A673 (cell line): ENCODE results near the gene FZD4. TPM values are rescaled to one million over a fixed set of nuclear protein-coding genes. Genes with fewer than 3 reads are reported as not detected.
"Not testable (repeated sequence)": the region's sequence is repeated elsewhere in the genome, so short reads cannot be mapped to it uniquely, and the experiment has no call there.

Experiments
- BruUV-seq: library from RNA; stranded (reverse); fragments of 400-500 nt; replicated peaks from 2 replicates; lab custom pipeline; 2021; lab: Mats Ljungman, UMichigan
- CTCF ChIA-PET: fragments of 300-600 bp; sonication (Branson Sonifier 250); formaldehyde crosslinking; loops from one replicate; lab custom pipeline; 2022; ENCODE audit warnings: antibody characterized with exemption; lab: Charles Lee
- POLR2A ChIA-PET: fragments of 300-600 bp; sonication (Branson Sonifier 250); formaldehyde crosslinking; loops from one replicate; lab custom pipeline; 2022; ENCODE audit warnings: antibody characterized with exemption; ENCODE audit not compliant: low non-redundant PET; lab: Charles Lee
- DNase-seq: peaks from one replicate; pipeline ENCODE4 v3.0.0-alpha.2; 2015; ENCODE audit warnings: low spot score
- H3K27ac ChIP-seq: fragments of 200-600 bp; sonication (generic); 2 replicates; pipeline ENCODE4 v1.5.1; 2016; ENCODE audit warnings: mixed run types, low read depth, mild to moderate bottlenecking, mixed read lengths, antibody characterized with exemption, low read length; ENCODE audit not compliant: poor library complexity, severe bottlenecking
- H3K27me3 ChIP-seq: fragments of 200-600 bp; sonication (generic); replicated peaks from 2 replicates; pipeline ENCODE4 v1.6.1; 2017; ENCODE audit warnings: mixed run types, low read depth, mild to moderate bottlenecking, mixed read lengths, antibody characterized with exemption, low read length; ENCODE audit not compliant: insufficient read depth, poor library complexity
- H3K36me3 ChIP-seq: fragments of 200-600 bp; sonication (generic); 2 replicates; pipeline ENCODE4 v1.6.1; 2016; ENCODE audit warnings: mixed run types, mild to moderate bottlenecking, mixed read lengths, antibody characterized with exemption, low read length; ENCODE audit not compliant: insufficient read depth, poor library complexity, severe bottlenecking
- H3K4me1 ChIP-seq: fragments of 200-600 bp; sonication (generic); 2 replicates; pipeline ENCODE4 v1.6.1; 2017; ENCODE audit warnings: mixed run types, mild to moderate bottlenecking, mixed read lengths, antibody characterized with exemption, low read length; ENCODE audit not compliant: insufficient read depth, poor library complexity, severe bottlenecking
- H3K4me3 ChIP-seq: fragments of 200-600 bp; sonication (generic); 2 replicates; pipeline ENCODE4 v1.5.1; 2016; ENCODE audit warnings: low read depth, mixed run types, mild to moderate bottlenecking, mixed read lengths, low read length; ENCODE audit not compliant: poor library complexity, severe bottlenecking
- H3K9me3 ChIP-seq: fragments of 200-600 bp; sonication (generic); 2 replicates; pipeline ENCODE4 v1.6.1; 2016; ENCODE audit warnings: mixed run types, low read depth, mild to moderate bottlenecking, mixed read lengths, antibody characterized with exemption, low read length; ENCODE audit not compliant: poor library complexity, severe bottlenecking
- CTCF ChIP-seq: fragments of 300-800, 200-600 bp; sonication (generic); conservative IDR thresholded peaks from 2 replicates; pipeline ENCODE4 v1.5.1; 2017; ENCODE audit warnings: low read depth, mild to moderate bottlenecking, antibody characterized with exemption, low read length, moderate library complexity, mixed read lengths
- EZH2 ChIP-seq: fragments of 200-600 bp; sonication (generic); IDR thresholded peaks from 2 replicates; pipeline ENCODE4 v1.6.1; 2017; ENCODE audit warnings: borderline replicate concordance, low read depth, mild to moderate bottlenecking, mixed read lengths, antibody characterized with exemption, low read length; ENCODE audit not compliant: poor library complexity, severe bottlenecking
- intact Hi-C: fragments of 100-400 bp; cut with micrococcal nuclease; formaldehyde crosslinking; loops from one replicate; pipeline ENCODE4 v1.10.0; 2022; ENCODE audit not compliant: unreplicated experiment
- total RNA-seq: library from RNA; stranded (reverse); gene quantifications from 2 replicates; pipeline ENCODE4 v1.2.3, GENCODE V29; 2021

Gene FZD4
- total RNA-seq, 1 experiment from 2014 or later: 89.1 TPM

- Histone ChIP-seq H3K27ac (peak overlapping the region; percentile 52), H3K4me3 (peak overlapping the region; percentile 90), H3K9me3 (no peaks in the 10 kb centered on the region), H3K36me3 (peaks cover 95% of the 10 kb centered on the region), H3K4me1 (peaks cover 76% of the 10 kb centered on the region), H3K27me3 (no peaks in the 10 kb centered on the region)
- intact Hi-C loops: no loop called here
- CTCF ChIA-PET: no interaction called here
- TF ChIP-seq EZH2 (no peak), CTCF (no peak)
- DNase-seq: no peak
- no TSS peak for BruUV-seq
- POLR2A ChIA-PET: interaction anchor here (0.6 kb wide), 1 partner anchor 375 kb away, joined by 3 read pairs; no protein-coding TSS in a partner anchor
Measured at GRCh38 chr11:86948733-86949132, 6.5 kb downstream of the FZD4 start.

- Histone ChIP-seq H3K36me3 (peaks cover 89% of the 10 kb centered on the region), H3K9me3 (no peaks in the 10 kb centered on the region), H3K27me3 (no peaks in the 10 kb centered on the region), H3K4me3 (no peak overlapping the region), H3K4me1 (peaks cover 79% of the 10 kb centered on the region), H3K27ac (peak overlapping the region; percentile 52)
- ChIA-PET POLR2A (interaction anchor here (0.6 kb wide), 1 partner anchor 33 kb away, joined by 3 read pairs; no protein-coding TSS in a partner anchor), CTCF (interaction anchor here (0.5 kb wide), 1 partner anchor 350 kb away, joined by 3 read pairs; no protein-coding TSS in a partner anchor)
- DNase-seq: no peak
- TF ChIP-seq EZH2 (no peak), CTCF (no peak)
- no TSS peak for BruUV-seq
- intact Hi-C loops: no loop called here
Measured at GRCh38 chr11:86947541-86947940, 7.7 kb downstream of the FZD4 start.

- BruUV-seq, H3K9me3 ChIP-seq, H3K27me3 ChIP-seq, H3K4me3 ChIP-seq, CTCF ChIA-PET, POLR2A ChIA-PET, DNase-seq: not testable (repeated sequence)
- Histone ChIP-seq H3K36me3 (peaks cover 50% of the 10 kb centered on the region), H3K27ac (peak overlapping the region; percentile 38), H3K4me1 (peaks cover 78% of the 10 kb centered on the region)
- intact Hi-C loops: loop anchor here (5.0 kb wide), 2 partner anchors 154 to 479 kb away; no protein-coding TSS in a partner anchor
Measured at GRCh38 chr11:86943505-86943904, 11.7 kb downstream of the FZD4 start.
